Posterior cingulate gyrus (tissue), 11 donors: ENCODE results near the gene EML5.
"Not testable (repeated sequence)": the region's sequence is repeated elsewhere in the genome, so short reads cannot be mapped to it uniquely, and the experiment has no call there.

Experiments
- DNase-seq, 10 donors: peaks; one replicate each; pipeline versions ENCODE4 v3.0.0 to v3.0.0-alpha.2; 2020 to 2021; ENCODE audit warnings: mixed read lengths in 3 of 10
- intact Hi-C: fragments of 100-400 bp; cut with DNase I; formaldehyde crosslinking; loops from one replicate; pipeline ENCODE4 v1.15.1; 2023

Gene EML5

GRCh38 chr14:88792473-88793258, at the start of gene EML5:
Gene EML5, minus strand, starts transcription at chr14:88792953. Its CDS starts 450 bp downstream, at chr14:88792503.
- intact Hi-C loops, result loop anchor here (2.0 kb wide), 1 partner anchor 32 kb away; the partner anchor contains the start of gene TTC8
- DNase-seq, result peak; percentile 68 to 97 (median 82)

- DNase-seq, result no peak
These were observed 49.7 kb upstream of the EML5 start for GRCh38 chr14:88842414-88842813.

GRCh38 chr14:88841741-88842140, 49.0 kb upstream of the EML5 start:
- no peak for DNase-seq
- intact Hi-C loops, result no loop called here

More at GRCh38 chr14:88842414-88842813, 49.7 kb upstream of the EML5 start:
- intact Hi-C loops, result no loop called here

- intact Hi-C loops, result no loop called here
- no peak for DNase-seq
These were observed 48.2 kb upstream of the EML5 start for GRCh38 chr14:88840926-88841325.

GRCh38 chr14:88838015-88838414, 45.3 kb upstream of the EML5 start:
- intact Hi-C loops, result no loop called here
- DNase-seq, result no peak

GRCh38 chr14:88837495-88837894, 44.7 kb upstream of the EML5 start:
- intact Hi-C loops, result no loop called here
- no peak for DNase-seq

DNA sequence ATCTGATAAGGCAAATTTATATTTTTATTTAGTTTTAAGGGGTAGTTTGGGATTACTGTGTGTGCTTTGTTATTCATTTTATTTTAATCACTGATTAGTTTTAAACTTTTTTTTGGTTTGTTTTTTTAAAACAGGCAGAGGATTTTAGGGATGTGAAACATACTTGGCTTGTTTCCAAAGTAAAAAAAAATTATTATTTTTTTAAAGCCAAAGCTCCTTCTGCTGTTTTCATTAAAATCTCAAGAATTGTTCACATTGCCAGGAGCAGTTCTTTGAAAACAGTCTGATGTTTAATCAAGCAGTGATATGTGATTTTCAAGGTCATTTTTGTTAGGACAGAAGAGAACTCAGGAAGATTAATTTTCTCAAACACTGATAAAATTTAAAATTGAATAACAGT, 42.9 kb upstream of the EML5 start:
- no peak for DNase-seq
- intact Hi-C loops, result no loop called here

DNA sequence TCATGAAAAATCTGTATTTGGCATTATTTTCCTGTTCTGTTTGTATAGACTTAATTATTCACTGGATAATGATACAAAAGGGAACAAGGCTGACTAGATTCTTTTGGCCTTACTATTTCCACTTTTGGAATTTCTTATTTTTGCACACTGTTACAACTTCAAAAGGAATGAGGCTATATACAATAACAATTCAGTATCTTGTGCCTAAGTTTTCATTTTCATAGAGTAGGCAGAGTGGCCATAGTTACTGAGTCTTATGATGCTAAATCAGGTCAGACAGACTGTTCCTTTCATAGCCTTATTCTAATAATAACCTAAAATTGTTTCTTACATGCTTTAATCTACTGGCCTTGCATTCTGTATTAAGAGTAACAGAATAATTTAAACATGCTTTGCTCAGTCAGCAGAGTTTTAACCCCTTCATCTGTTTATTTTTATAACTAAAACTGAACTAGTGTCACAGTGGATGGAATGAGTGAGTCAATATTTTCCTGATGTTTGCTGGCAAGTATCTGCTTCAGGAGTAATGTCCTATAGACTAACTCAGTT, 42.2 kb upstream of the EML5 start:
- no peak for DNase-seq
- intact Hi-C loops, result no loop called here

DNA sequence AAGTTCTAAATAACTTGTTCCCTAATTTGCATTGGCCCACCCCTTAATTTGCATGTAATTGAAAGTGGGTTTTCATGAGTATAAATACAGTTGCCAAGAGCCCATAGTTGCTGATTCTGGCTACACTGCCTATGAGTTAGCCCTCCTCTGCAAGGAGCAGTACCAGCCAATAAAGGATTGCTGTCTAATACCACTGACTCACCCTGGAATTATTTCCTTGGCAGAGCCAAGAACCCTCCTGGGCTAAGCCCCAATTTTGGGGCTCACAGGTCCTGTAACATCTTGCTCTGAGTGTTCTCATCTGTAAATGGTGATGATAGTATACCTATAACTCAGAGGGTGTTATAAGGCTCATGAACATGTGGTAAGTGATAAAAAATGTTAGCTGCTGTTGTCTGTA, 38.5 kb upstream of the EML5 start:
- intact Hi-C loops, result no loop called here
- DNase-seq, result no peak

DNA sequence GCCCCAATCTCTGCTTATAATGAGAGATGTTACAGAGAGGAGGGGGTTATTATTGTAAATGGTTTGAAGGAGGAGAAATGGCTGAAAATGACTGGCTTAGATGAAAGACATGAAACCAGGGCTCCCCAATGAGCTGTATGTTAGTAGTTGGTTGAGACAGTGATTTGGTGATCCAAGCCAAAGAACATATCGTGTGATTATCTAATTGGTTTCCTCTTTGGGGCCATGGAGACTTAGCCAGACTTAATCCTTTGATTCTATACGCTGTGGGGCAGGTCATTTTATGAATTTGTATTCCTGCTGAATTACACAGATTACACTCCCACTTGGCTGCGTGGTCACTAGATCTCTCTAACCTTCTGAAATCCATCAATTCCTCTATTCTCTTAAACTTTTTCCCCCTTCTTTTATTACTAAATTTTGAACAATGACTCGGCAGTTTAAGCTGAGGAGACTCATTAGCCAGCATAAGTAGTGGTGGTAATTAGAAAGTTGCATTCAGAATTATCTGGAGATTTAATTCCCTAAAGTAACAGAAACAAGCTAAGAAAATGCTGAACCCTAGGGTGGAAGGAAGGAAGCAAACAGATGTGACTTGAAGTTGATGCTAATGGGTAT, 37.0 kb upstream of the EML5 start:
- DNase-seq, result no peak
- intact Hi-C loops, result no loop called here

DNA sequence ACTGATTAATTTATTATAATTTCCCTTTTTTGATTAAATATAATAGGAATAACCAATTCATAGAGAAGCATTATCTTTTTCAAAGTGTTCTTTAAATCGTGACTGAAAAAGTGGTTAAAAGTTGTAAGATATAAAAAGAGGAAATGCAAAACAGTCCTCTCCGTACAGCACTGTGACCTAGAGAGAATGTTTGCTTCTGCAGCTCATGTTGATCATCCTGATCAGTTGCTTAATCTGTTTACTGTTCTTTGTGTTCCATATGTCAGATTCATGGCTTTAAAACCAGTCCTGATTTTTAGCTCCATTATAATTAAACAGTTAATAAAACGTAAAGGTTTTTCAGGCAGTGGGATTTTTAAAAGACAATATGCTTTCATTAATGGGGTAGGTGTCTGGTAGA, 36.4 kb upstream of the EML5 start:
- intact Hi-C loops, result no loop called here
- DNase-seq, result no peak

DNA sequence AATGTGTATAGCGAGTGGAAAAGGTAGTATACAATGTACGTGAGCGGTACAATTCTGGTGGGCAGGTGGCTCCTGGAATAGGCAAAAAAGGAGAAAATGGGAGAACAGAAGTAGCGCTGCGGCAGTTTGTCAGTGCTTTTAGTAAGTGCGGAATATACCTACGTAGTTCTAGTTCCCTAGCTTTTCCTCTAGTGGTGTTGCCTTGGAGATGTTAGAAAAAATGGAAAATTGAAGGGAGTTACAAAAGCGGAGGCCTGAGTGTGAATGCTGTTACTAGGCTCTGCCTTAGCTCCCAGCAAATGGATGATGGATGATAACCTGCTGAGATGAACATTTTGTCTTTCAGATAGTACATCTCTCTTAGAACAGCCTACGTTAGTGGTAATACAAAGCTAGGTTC, 32.8 kb upstream of the EML5 start:
- intact Hi-C loops, result loop anchor here (2.0 kb wide), 1 partner anchor 33 kb away; the partner anchor contains the start of gene EML5
- DNase-seq, result no peak

- intact Hi-C loops, result loop anchor here (2.0 kb wide), 1 partner anchor 32 kb away; the partner anchor contains the start of gene EML5
- DNase-seq, result no peak
These were observed 32.3 kb upstream of the EML5 start for GRCh38 chr14:88825078-88825458.

DNA sequence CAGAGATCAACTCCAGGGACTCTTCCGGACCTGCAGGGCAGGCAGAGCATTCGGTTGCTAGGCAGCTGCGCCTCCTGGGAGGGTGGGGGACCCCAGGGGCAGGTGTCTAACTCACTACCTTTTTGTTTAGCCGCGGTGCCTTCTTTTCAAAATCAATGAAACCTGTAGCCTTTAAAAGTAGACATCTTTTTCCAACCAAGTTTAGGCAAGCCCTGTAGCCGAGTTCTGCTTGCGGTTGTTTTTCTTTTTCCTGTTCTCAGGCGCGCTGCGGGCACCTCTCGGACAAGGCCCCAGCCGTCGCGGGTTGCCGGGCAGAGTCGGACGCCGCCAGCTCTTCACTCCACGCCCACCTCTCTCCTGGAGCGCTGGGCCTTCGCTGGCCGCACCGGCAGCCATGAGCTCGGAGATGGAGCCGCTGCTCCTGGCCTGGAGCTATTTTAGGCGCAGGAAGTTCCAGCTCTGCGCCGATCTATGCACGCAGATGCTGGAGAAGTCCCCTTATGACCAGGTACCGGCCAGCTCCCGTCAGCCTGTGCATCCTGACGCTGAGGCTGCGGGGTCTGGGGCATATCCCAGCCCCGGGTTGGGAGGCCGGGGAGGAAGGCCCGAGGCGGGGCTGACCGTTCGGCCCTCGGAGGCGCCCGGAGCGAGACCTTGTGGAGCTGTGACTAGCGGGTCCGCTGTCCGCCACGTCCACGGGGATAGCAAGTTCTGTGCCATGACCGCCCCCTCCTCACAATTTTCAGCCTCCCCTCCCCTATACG, 31.7 kb upstream of the EML5 start, which contains the start of gene TTC8:
Gene TTC8 (plus strand): TSS at position 338 of the 764 bp plus-strand sequence. CDS start 57 bp downstream, at position 395.
- DNase-seq, result peak; percentile 59 to 97 (median 83)
- intact Hi-C loops, result loop anchor here (2.0 kb wide), 1 partner anchor 32 kb away; the partner anchor contains the start of gene EML5

DNA sequence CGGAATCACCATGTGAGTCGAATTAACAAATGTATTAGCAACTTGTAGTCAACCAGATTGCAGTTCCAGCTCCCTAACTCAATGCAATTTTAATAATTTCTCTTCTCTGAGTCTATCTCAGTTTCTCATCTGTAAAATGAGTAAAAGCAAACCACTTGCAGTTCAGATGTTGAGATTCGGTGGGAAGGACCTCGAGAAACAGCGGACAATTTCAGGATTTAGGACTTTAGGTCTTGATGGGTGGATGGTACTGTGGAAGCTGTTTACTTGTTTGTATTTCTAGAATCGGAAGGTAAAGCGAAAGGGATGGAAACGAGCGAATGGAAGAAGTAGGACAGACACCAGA, 31.2 kb upstream of the EML5 start:
- intact Hi-C loops, result loop anchor here (2.0 kb wide), 1 partner anchor 31 kb away; the partner anchor contains the start of gene EML5
- no peak for DNase-seq

- intact Hi-C loops, result loop anchor here (1.0 kb wide), 1 partner anchor 23 kb away; no protein-coding TSS in a partner anchor
These were observed 29.1 kb upstream of the EML5 start for GRCh38 chr14:88821888-88822287.

GRCh38 chr14:88821378-88821777, 28.6 kb upstream of the EML5 start:
- intact Hi-C loops, result loop anchor here (1.0 kb wide), 1 partner anchor 22 kb away; no protein-coding TSS in a partner anchor
- no peak for DNase-seq

More at GRCh38 chr14:88821888-88822287, 29.1 kb upstream of the EML5 start:
- DNase-seq, result no peak

DNA sequence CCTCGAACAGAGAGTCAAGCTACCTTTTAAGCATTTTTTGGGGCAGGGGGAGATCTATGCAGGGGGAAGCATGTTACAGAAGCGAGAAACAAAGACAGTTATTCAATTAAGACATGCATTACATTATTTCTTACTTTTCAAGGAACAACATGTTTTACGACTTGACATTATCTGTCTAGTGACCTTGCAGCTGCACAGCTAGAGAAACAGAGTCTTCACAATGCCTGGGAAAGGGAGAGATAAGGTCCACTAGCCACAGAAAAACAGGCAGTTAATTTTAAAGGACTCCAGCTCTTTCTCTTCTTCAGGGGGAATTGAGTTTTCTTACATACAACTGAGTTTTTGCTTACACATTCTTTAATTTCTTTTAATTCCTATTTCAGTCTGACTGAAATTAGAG, 26.9 kb upstream of the EML5 start:
- DNase-seq, intact Hi-C loops: not testable (repeated sequence)

DNA sequence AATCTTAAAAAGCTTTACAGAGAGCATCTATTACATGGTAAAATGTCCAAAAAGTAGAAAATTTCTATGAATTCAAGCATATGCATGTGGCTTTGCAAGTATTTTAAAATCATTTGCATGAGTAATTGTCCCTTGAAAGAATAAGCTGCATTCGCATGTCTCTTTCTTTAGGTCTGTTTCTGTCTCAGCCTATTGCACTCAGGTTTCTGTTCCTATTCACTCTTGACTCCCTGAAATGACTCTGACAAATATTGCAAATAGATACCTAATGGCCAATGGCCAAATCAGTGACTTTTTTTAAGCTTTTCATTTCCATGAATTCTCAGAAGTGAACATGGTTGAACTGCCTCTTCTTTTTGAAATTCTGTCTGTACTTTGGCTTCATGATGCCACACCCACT, 25.3 kb upstream of the EML5 start:
- intact Hi-C loops, result no loop called here
- DNase-seq, result no peak

- DNase-seq, result no peak
- intact Hi-C loops, result no loop called here
These were observed 23.2 kb upstream of the EML5 start for GRCh38 chr14:88815980-88816379.

- intact Hi-C loops, result no loop called here
- no peak for DNase-seq
These were observed 15.6 kb upstream of the EML5 start for GRCh38 chr14:88808359-88808758.
